OCI-LY1 (cell line): ENCODE data around the gene FURIN.

Experiments
- H2AFZ ChIP-seq: fragments of 200-600 bp; sonication (generic), shearing (Covaris generic); 2 replicates; pipeline ENCODE4 v1.6.0; 2014; ENCODE audit warnings: antibody characterized with exemption, mild to moderate bottlenecking, low read length
- H3F3A ChIP-seq: fragments of 200-600 bp; sonication (generic), shearing (Covaris generic); 2 replicates; pipeline ENCODE4 v1.6.0; 2014; ENCODE audit warnings: mild to moderate bottlenecking, antibody characterized with exemption, low read length, moderate library complexity; ENCODE audit not compliant: insufficient read depth
- H3K27ac ChIP-seq: fragments of 200-600 bp; sonication (generic); 2 replicates; pipeline ENCODE4 v1.5.1; 2014; ENCODE audit warnings: low read length, mixed run types, mild to moderate bottlenecking, low read depth; ENCODE audit not compliant: poor library complexity, severe bottlenecking
- H3K27me3 ChIP-seq: fragments of 200-600 bp; sonication (generic); 2 replicates; pipeline ENCODE4 v1.6.0; 2014; ENCODE audit warnings: antibody characterized with exemption, mild to moderate bottlenecking, low read length, moderate library complexity; ENCODE audit not compliant: insufficient read depth
- H3K36me3 ChIP-seq: fragments of 200-600 bp; sonication (generic); 2 replicates; pipeline ENCODE4 v1.6.1; 2014; ENCODE audit warnings: mild to moderate bottlenecking, antibody characterized with exemption, low read length, moderate library complexity, mixed read lengths; ENCODE audit not compliant: insufficient read depth
- H3K4me1 ChIP-seq: fragments of 200-600 bp; sonication (generic); 2 replicates; pipeline ENCODE4 v1.5.1; 2014; ENCODE audit warnings: mild to moderate bottlenecking, low read length, moderate library complexity; ENCODE audit not compliant: insufficient read depth, severe bottlenecking
- H3K4me2 ChIP-seq: fragments of 200-600 bp; sonication (generic), shearing (Covaris generic); 2 replicates; pipeline ENCODE4 v1.6.1; 2014; ENCODE audit warnings: low read length
- H3K4me3 ChIP-seq: fragments of 200-600 bp; sonication (generic); 2 replicates; pipeline ENCODE4 v1.5.1; 2014; ENCODE audit warnings: low read length, low read depth, mild to moderate bottlenecking, mixed read lengths; ENCODE audit not compliant: poor library complexity, severe bottlenecking
- H3K79me2 ChIP-seq: fragments of 200-600 bp; shearing (Covaris generic); 2 replicates; pipeline ENCODE4 v1.6.1; 2016; ENCODE audit warnings: mixed run types, low read length, mixed read lengths; ENCODE audit not compliant: insufficient read depth
- H3K9ac ChIP-seq: fragments of 200-600 bp; sonication (generic), shearing (Covaris generic); 2 replicates; pipeline ENCODE4 v1.6.1; 2014; ENCODE audit warnings: mild to moderate bottlenecking, low read length, mixed read lengths
- H3K9me2 ChIP-seq: fragments of 200-600 bp; sonication (generic), shearing (Covaris generic); 2 replicates; pipeline ENCODE4 v1.6.1; 2014; ENCODE audit warnings: low read depth, mild to moderate bottlenecking, low read length, mixed read lengths
- H3K9me3 ChIP-seq: fragments of 200-600 bp; shearing (Covaris generic); 2 replicates; pipeline ENCODE4 v1.6.1; 2014; ENCODE audit warnings: low read length, mixed read lengths
- H4K20me1 ChIP-seq: fragments of 200-600 bp; sonication (generic), shearing (Covaris generic); 2 replicates; pipeline ENCODE4 v1.6.0; 2016; ENCODE audit warnings: mild to moderate bottlenecking, low read length; ENCODE audit not compliant: insufficient read depth
- CTCF ChIP-seq: fragments of 200-600 bp; sonication (generic), shearing (Covaris generic); IDR thresholded peaks from 2 replicates; pipeline ENCODE4 v1.5.1; 2017; ENCODE audit warnings: mild to moderate bottlenecking, antibody characterized with exemption, low read length, moderate library complexity, mixed read lengths
- EZH2 ChIP-seq: fragments of 200-600 bp; sonication (generic), shearing (Covaris generic); IDR thresholded peaks from 2 replicates; pipeline ENCODE4 v1.8.0; 2017; ENCODE audit warnings: borderline replicate concordance, mixed run types, mild to moderate bottlenecking, antibody characterized with exemption, low read length, moderate library complexity, mixed read lengths

Gene FURIN

DNA sequence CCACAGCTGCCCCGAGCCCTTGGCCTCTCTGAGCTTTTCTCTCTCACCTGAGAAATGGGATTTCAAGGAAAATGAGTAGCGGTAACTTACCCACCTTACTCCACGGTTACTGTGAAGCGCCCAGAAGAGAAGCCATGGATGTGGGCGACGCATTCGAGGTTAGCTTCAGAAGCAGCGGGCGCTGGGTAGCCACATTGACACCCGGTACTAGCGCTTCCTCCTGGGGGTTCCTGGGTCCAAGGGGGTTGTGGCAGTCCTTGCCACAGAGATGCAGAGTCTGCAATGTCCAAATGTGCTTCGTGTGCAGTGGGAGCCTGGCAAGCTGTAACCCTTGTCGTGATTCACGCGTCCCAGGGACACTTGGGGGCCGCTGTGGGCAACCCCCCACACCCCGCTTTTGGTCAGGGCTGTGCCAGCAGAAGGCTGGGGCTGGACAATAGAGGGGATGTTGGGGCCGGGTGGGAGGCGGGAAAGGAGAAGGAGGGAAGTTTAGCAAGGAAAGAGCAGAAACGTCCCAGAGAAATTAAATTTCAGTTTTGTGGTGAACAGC is 41.4 kb upstream of the FURIN start:
- H3K4me2 ChIP-seq, result no peak overlapping the region
- no peaks in the 10 kb centered on the region for H3K9me2 ChIP-seq

DNA sequence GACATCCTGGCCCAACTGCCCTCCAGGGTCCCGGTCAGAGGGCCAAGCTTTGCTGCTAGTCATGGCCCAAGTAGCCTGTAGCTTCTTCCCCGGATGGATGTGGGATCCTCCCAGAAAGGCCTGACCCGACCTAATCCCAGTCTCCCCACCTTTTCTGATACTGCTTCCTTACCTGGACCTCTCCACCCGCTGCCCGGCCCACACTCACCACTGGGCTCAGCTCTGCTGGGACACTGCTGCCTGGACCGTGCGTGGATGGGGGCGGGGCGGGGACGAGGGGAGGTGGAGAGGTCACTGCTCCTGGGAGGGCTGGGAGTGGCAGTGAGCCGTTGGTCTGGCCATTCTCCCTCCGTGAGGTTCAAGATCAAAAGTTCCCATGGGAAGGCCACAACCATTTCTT is 40.3 kb upstream of the FURIN start:
- peaks cover 8% of the 10 kb centered on the region for H3K4me1 ChIP-seq
- TF ChIP-seq CTCF (no peak), EZH2 (no peak)
- H3K27ac ChIP-seq, result no peak overlapping the region
- no peaks in the 10 kb centered on the region; the same call in 1 of the 2 replicates for H3K27me3 ChIP-seq
- H3K9me3 ChIP-seq, result no peaks in the 10 kb centered on the region
- H3K36me3 ChIP-seq, result no peaks in the 10 kb centered on the region
- H2AFZ ChIP-seq, result no peak overlapping the region
- H3K4me3 ChIP-seq, result no peak overlapping the region
- no peaks in the 10 kb centered on the region for H3F3A ChIP-seq
- H3K4me2 ChIP-seq, result no peak overlapping the region
- H3K9ac ChIP-seq, result no peak overlapping the region
- H4K20me1 ChIP-seq, result no peaks in the 10 kb centered on the region
- no peaks in the 10 kb centered on the region for H3K9me2 ChIP-seq
- no peaks in the 10 kb centered on the region for H3K79me2 ChIP-seq

More for the DNA sequence above, 41.4 kb upstream of the FURIN start:
- H3K9ac ChIP-seq, result no peak overlapping the region
- no peak overlapping the region for H3K4me3 ChIP-seq
- H3K36me3 ChIP-seq, result no peaks in the 10 kb centered on the region
- H3F3A ChIP-seq, result no peaks in the 10 kb centered on the region
- H3K27ac ChIP-seq, result no peak overlapping the region
- no peaks in the 10 kb centered on the region; the same call in 1 of the 2 replicates for H3K27me3 ChIP-seq
- no peaks in the 10 kb centered on the region for H4K20me1 ChIP-seq
- no peak for TF ChIP-seq EZH2
- no peak for TF ChIP-seq CTCF
- no peaks in the 10 kb centered on the region for H3K79me2 ChIP-seq
- H3K4me1 ChIP-seq, result peaks cover 8% of the 10 kb centered on the region
- H3K9me3 ChIP-seq, result no peaks in the 10 kb centered on the region
- H2AFZ ChIP-seq, result no peak overlapping the region

- H3K9me3 ChIP-seq, result no peaks in the 10 kb centered on the region
- no peaks in the 10 kb centered on the region for H4K20me1 ChIP-seq
- H3K27me3 ChIP-seq, result no peaks in the 10 kb centered on the region; the same call in 1 of the 2 replicates
- H3K36me3 ChIP-seq, result no peaks in the 10 kb centered on the region
- TF ChIP-seq CTCF (no peak), EZH2 (no peak)
- H3K79me2 ChIP-seq, result no peaks in the 10 kb centered on the region
- peaks cover 8% of the 10 kb centered on the region for H3K4me1 ChIP-seq
- no peak overlapping the region for H2AFZ ChIP-seq
- no peaks in the 10 kb centered on the region for H3F3A ChIP-seq
- H3K4me2 ChIP-seq, result no peak overlapping the region
- no peaks in the 10 kb centered on the region for H3K9me2 ChIP-seq
- H3K4me3 ChIP-seq, result no peak overlapping the region
- no peak overlapping the region for H3K9ac ChIP-seq
- H3K27ac ChIP-seq, result no peak overlapping the region
These were observed 39.3 kb upstream of the FURIN start for GRCh38 chr15:90829126-90829525.
